Neuronal stem cell (in vitro differentiated cells): Measurements from ENCODE around the gene PPP3R1.

Experiments used
- DNase-seq: peaks from one replicate; pipeline ENCODE4 v3.0.0-alpha.2; 2013; ENCODE audit warnings: low spot score
- H2AFZ ChIP-seq: one replicate; pipeline ENCODE4 v1.6.1; 2013; ENCODE audit warnings: mild to moderate bottlenecking, low read length, inconsistent platforms
- H2AK5ac ChIP-seq: 2 replicates; pipeline ENCODE4 v1.6.1; 2013; ENCODE audit warnings: low read depth, mild to moderate bottlenecking, inconsistent platforms, low read length, moderate library complexity, mixed read lengths
- H2BK120ac ChIP-seq: 2 replicates; pipeline ENCODE4 v1.6.1; 2013; ENCODE audit warnings: low read depth, mild to moderate bottlenecking, inconsistent platforms, low read length, moderate library complexity, mixed read lengths
- H2BK12ac ChIP-seq: one replicate; pipeline ENCODE4 v1.6.1; 2013; ENCODE audit warnings: low read length, inconsistent platforms
- H2BK15ac ChIP-seq: 2 replicates; pipeline ENCODE4 v1.6.1; 2013; ENCODE audit warnings: mild to moderate bottlenecking, low read length, inconsistent platforms, mixed read lengths
- H2BK5ac ChIP-seq: one replicate; pipeline ENCODE4 v1.6.1; 2013; ENCODE audit warnings: inconsistent platforms, mild to moderate bottlenecking, low read length, moderate library complexity
- H3K14ac ChIP-seq: one replicate; pipeline ENCODE4 v1.6.1; 2013; ENCODE audit warnings: low read length, inconsistent platforms
- H3K18ac ChIP-seq: 2 replicates; pipeline ENCODE4 v1.6.1; 2013; ENCODE audit warnings: low read length, inconsistent platforms
- H3K23ac ChIP-seq: 2 replicates; pipeline ENCODE4 v1.6.1; 2013; ENCODE audit warnings: low read depth, mild to moderate bottlenecking, mixed read lengths, low read length, inconsistent platforms; ENCODE audit not compliant: poor library complexity
- H3K27ac ChIP-seq: replicated peaks from 3 replicates; pipeline ENCODE4 v1.5.1; 2013; ENCODE audit warnings: low read length, inconsistent platforms
- H3K27me3 ChIP-seq, 3 experiments: 2 replicates each; pipeline ENCODE4 v1.6.1; 2013; ENCODE audit warnings: low read length in 3 of 3, mild to moderate bottlenecking in 2 of 3, inconsistent platforms in 1 of 3, low read depth in 1 of 3, mixed read lengths in 1 of 3, moderate library complexity in 1 of 3; ENCODE audit not compliant: control insufficient read depth in 3 of 3, insufficient read depth in 3 of 3
- H3K36me3 ChIP-seq, 2 donors: replicated peaks in 1 of 2; 2 replicates each; pipeline ENCODE4 v1.6.1; 2013; ENCODE audit warnings: low read length in 2 of 2; ENCODE audit not compliant: control insufficient read depth in 2 of 2, insufficient read depth in 2 of 2
- H3K4ac ChIP-seq: 2 replicates; pipeline ENCODE4 v1.6.1; 2013; ENCODE audit warnings: inconsistent platforms, mild to moderate bottlenecking, low read length, moderate library complexity
- H3K4me1 ChIP-seq, 2 donors: 1 replicate in 1 of 2; 2 replicates in 1 of 2; pipeline ENCODE4 v1.6.1; 2013; ENCODE audit warnings: low read length in 2 of 2, low read depth in 1 of 2; ENCODE audit not compliant: control insufficient read depth in 2 of 2, insufficient read depth in 1 of 2
- H3K4me2 ChIP-seq: one replicate; pipeline ENCODE4 v1.6.1; 2013; ENCODE audit warnings: mild to moderate bottlenecking, low read length, inconsistent platforms; ENCODE audit not compliant: insufficient read depth, poor library complexity, severe bottlenecking
- H3K4me3 ChIP-seq, 2 donors: 2 replicates each; pipeline ENCODE4 v1.5.1; 2013; ENCODE audit warnings: low read length in 2 of 2, mild to moderate bottlenecking in 2 of 2, inconsistent platforms in 1 of 2, moderate library complexity in 1 of 2
- H3K79me1 ChIP-seq: one replicate; pipeline ENCODE4 v1.6.1; 2013; ENCODE audit warnings: low read depth, mild to moderate bottlenecking, inconsistent platforms, low read length, moderate library complexity
- H3K9ac ChIP-seq: one replicate; pipeline ENCODE4 v1.6.1; 2013; ENCODE audit warnings: mild to moderate bottlenecking, low read depth, low read length, inconsistent platforms; ENCODE audit not compliant: poor library complexity
- H3K9me3 ChIP-seq, 2 donors: replicated peaks in 1 of 2; 2 replicates each; pipeline versions ENCODE3 to v1.6.1; 2013; ENCODE audit warnings: low read length in 2 of 2, mild to moderate bottlenecking in 2 of 2, inconsistent platforms in 1 of 2, low read depth in 1 of 2, mixed read lengths in 1 of 2, moderate library complexity in 1 of 2; ENCODE audit not compliant: control insufficient read depth in 2 of 2, insufficient read depth in 1 of 2
- H4K8ac ChIP-seq: one replicate; pipeline ENCODE4 v1.6.1; 2013; ENCODE audit warnings: low read depth, mild to moderate bottlenecking, inconsistent platforms, low read length, moderate library complexity
- H4K91ac ChIP-seq: one replicate; pipeline ENCODE4 v1.6.1; 2013; ENCODE audit warnings: low read length, low read depth, mild to moderate bottlenecking, inconsistent platforms; ENCODE audit not compliant: poor library complexity
- WGBS, 2 donors: extraction: QIAGEN DNeasy Blood & Tissue Kit; methylation state at CpG; one replicate each; pipeline ENCODE4 v1.1.7; 2013; ENCODE audit warnings: missing lambda C conversion rate in 2 of 2, mixed read lengths in 1 of 2; ENCODE audit not compliant: insufficient read length in 2 of 2, insufficient replicate concordance in 1 of 2; ENCODE audit errors: extremely low coverage in 2 of 2; 5-methylcytosine and 5-hydroxymethylcytosine counted together

Gene PPP3R1

GRCh38 chr2:68167186-68167585, 85.1 kb downstream of the PPP3R1 start:
- Histone ChIP-seq H3K9me3 (no peaks in the 10 kb centered on the region), H4K91ac (no peak overlapping the region), H3K27me3 (no peaks in the 10 kb centered on the region), H3K4me3 (no peak overlapping the region), H3K36me3 (peaks cover 17 to 87% of the 10 kb centered on the region in 2 donors), H3K27ac (no peak overlapping the region), H3K4me2 (no peak overlapping the region), H4K8ac (no peak overlapping the region), H2BK12ac (no peak overlapping the region), H3K14ac (no peak overlapping the region), H3K9ac (no peak overlapping the region), H3K4me1 (no peaks in the 10 kb centered on the region), H2AFZ (no peak overlapping the region), H2BK120ac (no peak overlapping the region), H3K4ac (no peak overlapping the region), H2AK5ac (no peak overlapping the region), H2BK15ac (no peak overlapping the region), H3K18ac (no peak overlapping the region), H3K79me1 (no peaks in the 10 kb centered on the region), H3K23ac (no peak overlapping the region), H2BK5ac (no peak overlapping the region)
- WGBS, 2 donors, result no CpG with 5 or more reads among the region's 3 CpGs
- DNase-seq, result no peak

- H3K9ac ChIP-seq, result no peak overlapping the region
- H3K4me3 ChIP-seq, result no peak overlapping the region
- H3K23ac ChIP-seq, result no peak overlapping the region
- no peak overlapping the region for H2BK12ac ChIP-seq
- no peak overlapping the region for H3K14ac ChIP-seq
- no peak overlapping the region for H3K4me2 ChIP-seq
- H3K18ac ChIP-seq, result no peak overlapping the region
- H3K9me3 ChIP-seq, result no peaks in the 10 kb centered on the region
- H2BK5ac ChIP-seq, result no peak overlapping the region
- no peak for DNase-seq
- no peak overlapping the region for H2BK15ac ChIP-seq
- no peak overlapping the region for H3K4ac ChIP-seq
- H3K27me3 ChIP-seq, result no peaks in the 10 kb centered on the region
- no peak overlapping the region for H4K91ac ChIP-seq
- no peak overlapping the region for H2AK5ac ChIP-seq
- no peak overlapping the region for H4K8ac ChIP-seq
- H3K36me3 ChIP-seq, result peaks cover 12 to 84% of the 10 kb centered on the region in 2 donors
- no CpG with 5 or more reads among the region's 1 CpG for WGBS, 2 donors
- no peaks in the 10 kb centered on the region for H3K4me1 ChIP-seq
- H3K79me1 ChIP-seq, result no peaks in the 10 kb centered on the region
- H3K27ac ChIP-seq, result no peak overlapping the region
- no peak overlapping the region for H2BK120ac ChIP-seq
- no peak overlapping the region for H2AFZ ChIP-seq
These were observed 88.7 kb downstream of the PPP3R1 start for GRCh38 chr2:68163641-68164040.

- Histone ChIP-seq H3K36me3 (peaks cover 7 to 40% of the 10 kb centered on the region in 2 donors), H2BK12ac (no peak overlapping the region), H3K18ac (peak overlapping the region; percentile 44), H2AK5ac (no peak overlapping the region), H2BK120ac (no peak overlapping the region), H3K4me3 (peak overlapping the region; percentile 74 to 86), H3K27ac (no peak overlapping the region), H3K9me3 (no peaks in the 10 kb centered on the region), H3K27me3 (no peaks in the 10 kb centered on the region), H3K79me1 (peaks cover 3% of the 10 kb centered on the region), H3K9ac (peak overlapping the region; percentile 92), H3K4me1 (peaks cover 0 to 3% of the 10 kb centered on the region in 2 donors), H3K14ac (no peak overlapping the region), H3K23ac (peak overlapping the region; percentile 69), H3K4ac (no peak overlapping the region), H2BK5ac (no peak overlapping the region), H4K91ac (no peak overlapping the region), H3K4me2 (peak overlapping the region; percentile 77), H4K8ac (no peak overlapping the region), H2AFZ (peak overlapping the region; percentile 91), H2BK15ac (no peak overlapping the region)
- WGBS, 2 donors, result no CpG with 5 or more reads among the region's 7 CpGs
- no peak for DNase-seq
These were observed 94.2 kb downstream of the PPP3R1 start for GRCh38 chr2:68158134-68158447.

GRCh38 chr2:68157402-68158133, 94.8 kb downstream of the PPP3R1 start, which contains the start of gene PNO1:
Gene PNO1, plus strand, starts transcription at chr2:68157888. Its CDS starts 47 bp downstream, at chr2:68157935.
- Histone ChIP-seq H2AFZ (peak within 1 kb of the TSS; percentile 91), H2BK15ac (no peak within 1 kb of the TSS), H3K79me1 (peaks cover 3% of the 10 kb centered on the region), H3K27ac (peak within 1 kb of the TSS; percentile 62), H4K8ac (no peak within 1 kb of the TSS), H3K14ac (no peak within 1 kb of the TSS), H2BK12ac (no peak within 1 kb of the TSS), H3K4me3 (peak within 1 kb of the TSS; percentile 74 to 86), H2AK5ac (peak within 1 kb of the TSS; percentile 27), H3K9ac (peak within 1 kb of the TSS; percentile 92), H3K27me3 (no peaks in the 10 kb centered on the region), H4K91ac (no peak within 1 kb of the TSS), H2BK5ac (no peak within 1 kb of the TSS), H3K4ac (no peak within 1 kb of the TSS), H2BK120ac (no peak within 1 kb of the TSS), H3K4me2 (peak within 1 kb of the TSS; percentile 92), H3K23ac (peak within 1 kb of the TSS; percentile 69), H3K18ac (peak within 1 kb of the TSS; percentile 86), H3K4me1 (peaks cover 0 to 3% of the 10 kb centered on the region in 2 donors), H3K9me3 (no peaks in the 10 kb centered on the region), H3K36me3 (peaks cover 7 to 35% of the 10 kb centered on the region in 2 donors)
- peak; percentile 95 for DNase-seq
- no CpG with 5 or more reads among the region's 44 CpGs for WGBS, 2 donors
